Measurements from ENCODE around the gene LIN52. TPM values are rescaled to one million over a fixed set of nuclear protein-coding genes. Genes with fewer than 3 reads are reported as not detected.
A peak's percentile ranks its signal among the peaks of the same experiment; 100 is the strongest.

Gene LIN52
- total and polyA plus RNA-seq, 9 of the 15 experiments (the other 6 are each of a cell fraction or from before 2014, with no cell fraction given): 4.6 to 11.8 (median 9.2) TPM

GRCh38 chr14:74217672-74218448 is 133.1 kb downstream of the LIN52 start (continued):
- TF ChIP-seq ARID4B (CRISPR knock-in tag; IDR thresholded peaks at IDR 0.05) (no peak), RAD21 (CRISPR knock-in tag; conservative IDR thresholded peaks at IDR 0.05 in 1 of 2, IDR thresholded peaks at IDR 0.05 in 1 of 2) (peak in 1 of 2 experiments; percentile 53; a peak in 2 of 4 replicates), ZNF282 (CRISPR knock-in tag; IDR thresholded peaks at IDR 0.05) (no peak), U2AF2 (optimal IDR thresholded peaks at IDR 0.05; ENCODE audit: low read depth, low read length) (no peak), ZNF395 (CRISPR knock-in tag; IDR thresholded peaks at IDR 0.05) (no peak), ZNF165 (CRISPR knock-in tag; IDR thresholded peaks at IDR 0.05; ENCODE audit: borderline replicate concordance) (no peak), ZNF3 (CRISPR knock-in tag; IDR thresholded peaks at IDR 0.05) (no peak), GTF2E2 (tag; IDR thresholded peaks at IDR 0.05) (no peak), TCFL5 (CRISPR knock-in tag; conservative IDR thresholded peaks at IDR 0.05) (no peak), TEAD1 (CRISPR knock-in tag; IDR thresholded peaks at IDR 0.05) (no peak), STAT6 (CRISPR knock-in tag; IDR thresholded peaks at IDR 0.05) (no peak), ARID3A (IDR thresholded peaks at IDR 0.05; ENCODE audit: borderline replicate concordance, low read depth, low read length) (no peak), KAT7 (CRISPR knock-in tag; IDR thresholded peaks at IDR 0.05; ENCODE audit: borderline replicate concordance) (no peak), IRF2 (CRISPR knock-in tag; IDR thresholded peaks at IDR 0.05) (no peak)
